MM.1S (cell line): ENCODE data around the gene CISH.

Experiments
- EZH2phosphoT487 ChIP-seq: fragments of 300-600 bp; sonication (generic); IDR thresholded peaks from 2 replicates; pipeline ENCODE4 v1.6.1; 2018; ENCODE audit warnings: antibody characterized with exemption, low read length
- TF ChIP-seq, protein P1 (sequence below): fragments of 300-600 bp; sonication (generic); IDR thresholded peaks from 2 replicates; pipeline ENCODE4 v1.5.1; 2016; ENCODE audit warnings: antibody characterized with exemption, low read length, mixed read lengths

DNA sequence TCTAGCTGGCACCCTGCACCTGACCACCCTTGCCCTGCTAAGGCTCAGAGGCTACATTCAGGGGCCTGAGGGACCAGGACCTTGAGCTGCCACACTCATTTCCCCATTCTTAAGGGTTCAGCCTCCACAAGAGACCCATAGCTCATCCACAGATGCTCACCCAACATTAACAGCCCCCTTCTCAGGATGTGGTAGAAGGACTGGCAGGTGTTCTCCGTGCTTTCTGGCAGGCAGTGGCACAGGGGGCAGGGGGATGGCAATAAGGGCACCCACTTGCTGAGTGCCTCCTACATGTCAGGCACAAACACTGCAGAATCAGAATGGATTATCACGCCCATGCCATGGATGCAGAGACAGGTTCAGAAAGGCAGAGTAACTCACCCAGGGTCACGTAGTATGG, 14.8 kb upstream of the CISH start:
- TF ChIP-seq, protein P1, sequence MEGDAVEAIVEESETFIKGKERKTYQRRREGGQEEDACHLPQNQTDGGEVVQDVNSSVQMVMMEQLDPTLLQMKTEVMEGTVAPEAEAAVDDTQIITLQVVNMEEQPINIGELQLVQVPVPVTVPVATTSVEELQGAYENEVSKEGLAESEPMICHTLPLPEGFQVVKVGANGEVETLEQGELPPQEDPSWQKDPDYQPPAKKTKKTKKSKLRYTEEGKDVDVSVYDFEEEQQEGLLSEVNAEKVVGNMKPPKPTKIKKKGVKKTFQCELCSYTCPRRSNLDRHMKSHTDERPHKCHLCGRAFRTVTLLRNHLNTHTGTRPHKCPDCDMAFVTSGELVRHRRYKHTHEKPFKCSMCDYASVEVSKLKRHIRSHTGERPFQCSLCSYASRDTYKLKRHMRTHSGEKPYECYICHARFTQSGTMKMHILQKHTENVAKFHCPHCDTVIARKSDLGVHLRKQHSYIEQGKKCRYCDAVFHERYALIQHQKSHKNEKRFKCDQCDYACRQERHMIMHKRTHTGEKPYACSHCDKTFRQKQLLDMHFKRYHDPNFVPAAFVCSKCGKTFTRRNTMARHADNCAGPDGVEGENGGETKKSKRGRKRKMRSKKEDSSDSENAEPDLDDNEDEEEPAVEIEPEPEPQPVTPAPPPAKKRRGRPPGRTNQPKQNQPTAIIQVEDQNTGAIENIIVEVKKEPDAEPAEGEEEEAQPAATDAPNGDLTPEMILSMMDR, result no peak
- no peak for TF ChIP-seq EZH2phosphoT487
